K562 (cell line): Measurements from ENCODE around the gene EML3. TPM values are rescaled to one million over a fixed set of nuclear protein-coding genes. Genes with fewer than 3 reads are reported as not detected.
A peak's percentile ranks its signal among the peaks of the same experiment; 100 is the strongest.

ENCODE experiments used
- ADNP ChIP-seq: fragments of 200-800 bp; sonication (Bioruptor generic); IDR thresholded peaks from 2 replicates; pipeline ENCODE4 v1.6.1; 2016; ENCODE audit warnings: missing genetic modification characterization, missing compliant biosample characterization
- CAMTA2 ChIP-seq: fragments of 250-450 bp; sonication (Bioruptor Pico); conservative IDR thresholded peaks from 2 replicates; pipeline ENCODE4 v1.5.1; 2022
- CBX2 ChIP-seq: fragments of 200-600 bp; sonication (generic); IDR thresholded peaks from one replicate; pipeline ENCODE4 v1.6.1; 2012; ENCODE audit warnings: mild to moderate bottlenecking, low read length, inconsistent platforms; ENCODE audit not compliant: insufficient read depth, poor library complexity, severe bottlenecking
- CHD2 ChIP-seq: IDR thresholded peaks from 2 replicates; pipeline ENCODE4 v1.6.1; 2011; ENCODE audit warnings: low read depth, low read length
- CXXC5 ChIP-seq: fragments of 250-450 bp; sonication (Bioruptor Pico); IDR thresholded peaks from 2 replicates; pipeline ENCODE4 v1.8.0; 2022; ENCODE audit warnings: inconsistent platforms, mild to moderate bottlenecking, moderate library complexity
- ETV1 ChIP-seq: fragments of 450-650 bp; conservative IDR thresholded peaks from 2 replicates; pipeline ENCODE4 v1.6.1; 2016; ENCODE audit warnings: missing genetic modification characterization, control low read depth, low read depth, missing compliant biosample characterization
- MTA3 ChIP-seq: fragments of 450-650 bp; formaldehyde crosslinking; IDR thresholded peaks from 2 replicates; pipeline ENCODE4 v1.6.1; 2017; ENCODE audit warnings: mild to moderate bottlenecking, borderline replicate concordance
- PPARD ChIP-seq: fragments of 250-450 bp; sonication (Bioruptor Pico); IDR thresholded peaks from 2 replicates; pipeline ENCODE4 v1.8.0; 2022; ENCODE audit warnings: inconsistent platforms, mild to moderate bottlenecking, moderate library complexity
- RBM15 ChIP-seq: fragments of 200-400 bp; formaldehyde crosslinking; IDR thresholded peaks from 2 replicates; pipeline ENCODE4 v1.6.1; 2018; ENCODE audit warnings: mild to moderate bottlenecking, low read length, moderate library complexity; ENCODE audit not compliant: insufficient read depth
- RBM25 ChIP-seq: fragments of 200-400 bp; formaldehyde crosslinking; IDR thresholded peaks from 2 replicates; pipeline ENCODE4 v1.6.1; 2018; ENCODE audit warnings: low read length, low read depth, moderate library complexity; ENCODE audit not compliant: severe bottlenecking
- RUNX1 ChIP-seq: sonication (generic); IDR thresholded peaks from 2 replicates; pipeline ENCODE4 v1.6.1; 2016; ENCODE audit warnings: antibody characterized with exemption, low read depth
- SRSF7 ChIP-seq: fragments of 200-400 bp; formaldehyde crosslinking; optimal IDR thresholded peaks from 2 replicates; pipeline ENCODE3; 2017; ENCODE audit warnings: mild to moderate bottlenecking, low read depth, low read length
- TBL1XR1 ChIP-seq, 2 experiments: IDR thresholded peaks; 2 replicates each; pipeline ENCODE4 v1.6.1; 2012; ENCODE audit warnings: improper control_type of control experiment in 2 of 2, low read length in 2 of 2, mild to moderate bottlenecking in 1 of 2
- TGIF2 ChIP-seq: sonication (generic); formaldehyde crosslinking; IDR thresholded peaks from 2 replicates; pipeline ENCODE4 v1.8.1; 2022; ENCODE audit warnings: mild to moderate bottlenecking, missing genetic modification reagents, moderate library complexity
- TSC22D4 ChIP-seq: fragments of 450-650 bp; IDR thresholded peaks from 2 replicates; pipeline ENCODE4 v1.6.1; 2016; ENCODE audit warnings: missing genetic modification characterization, missing biosample characterization, control low read depth
- ZKSCAN3 ChIP-seq: fragments of 250-450 bp; sonication (Bioruptor Pico); IDR thresholded peaks from 2 replicates; pipeline ENCODE4 v1.4.0; 2020
- ZNF699 ChIP-seq: fragments of 250-450 bp; sonication (Bioruptor Pico); IDR thresholded peaks from 2 replicates; pipeline ENCODE4 v1.8.0; 2021; ENCODE audit warnings: mild to moderate bottlenecking, moderate library complexity; ENCODE audit not compliant: insufficient replicate concordance
- polyA plus RNA-seq, 8 experiments: library from polyadenylated mRNA; depleted of rRNA in 4 of 8; stranded (reverse) in 5 of 8; unstranded in 3 of 8; fragments of >200 nt; fragmentation: Nextera tagmentation in 2 of 8; fragmentation: Illumina TruSeq in 1 of 8; extraction: Ambion mirVana in 2 of 8; extraction: Trizol in 1 of 8; gene quantifications; 2 replicates each; pipeline versions ENCODE4 v1.2.1 to v1.2.3, GENCODE V29; 2011 to 2014; ENCODE audit warnings: inconsistent platforms in 1 of 8, missing spikeins in 1 of 8
- total RNA-seq, 7 experiments: library from RNA; depleted of rRNA in 6 of 7; stranded (reverse); fragments of >200 nt in 6 of 7; fragmentation: Illumina TruSeq in 2 of 7; extraction: Trizol in 2 of 7; gene quantifications; 2 replicates each; pipeline versions ENCODE4 v1.2.1 to v1.2.3, GENCODE V29; 2011 to 2021; ENCODE audit warnings: low replicate concordance in 1 of 7
- TF ChIP-seq, protein P1 (sequence below): fragments of 450-650 bp; IDR thresholded peaks from 2 replicates; pipeline ENCODE4 v1.6.1; 2018; ENCODE audit warnings: mild to moderate bottlenecking, low read depth; ENCODE audit not compliant: partially characterized antibody
- TF ChIP-seq, protein P2 (sequence below): sonication (generic); formaldehyde crosslinking; IDR thresholded peaks from 2 replicates; pipeline ENCODE4 v1.8.1; 2023; ENCODE audit warnings: mild to moderate bottlenecking, missing genetic modification reagents
- TF ChIP-seq, protein P3 (sequence below): fragments of 250-450 bp; sonication (Bioruptor Pico); IDR thresholded peaks from 2 replicates; pipeline ENCODE4 v1.6.1; 2021; ENCODE audit warnings: mild to moderate bottlenecking
- TF ChIP-seq, protein P4 (sequence below): sonication (generic); formaldehyde crosslinking; IDR thresholded peaks from 2 replicates; pipeline ENCODE4 v1.8.0; 2022; ENCODE audit warnings: missing genetic modification reagents, mild to moderate bottlenecking, moderate library complexity, borderline replicate concordance
- TF ChIP-seq, protein P5 (sequence below): sonication (generic); formaldehyde crosslinking; IDR thresholded peaks from 2 replicates; pipeline ENCODE4 v1.8.0; 2022; ENCODE audit warnings: mild to moderate bottlenecking, missing genetic modification reagents

Gene EML3
- total and polyA plus RNA-seq, 9 of the 15 experiments (the other 6 are each of a cell fraction or from before 2014, with no cell fraction given) = 0.32 to 90.5 (median 26.4) TPM

DNA sequence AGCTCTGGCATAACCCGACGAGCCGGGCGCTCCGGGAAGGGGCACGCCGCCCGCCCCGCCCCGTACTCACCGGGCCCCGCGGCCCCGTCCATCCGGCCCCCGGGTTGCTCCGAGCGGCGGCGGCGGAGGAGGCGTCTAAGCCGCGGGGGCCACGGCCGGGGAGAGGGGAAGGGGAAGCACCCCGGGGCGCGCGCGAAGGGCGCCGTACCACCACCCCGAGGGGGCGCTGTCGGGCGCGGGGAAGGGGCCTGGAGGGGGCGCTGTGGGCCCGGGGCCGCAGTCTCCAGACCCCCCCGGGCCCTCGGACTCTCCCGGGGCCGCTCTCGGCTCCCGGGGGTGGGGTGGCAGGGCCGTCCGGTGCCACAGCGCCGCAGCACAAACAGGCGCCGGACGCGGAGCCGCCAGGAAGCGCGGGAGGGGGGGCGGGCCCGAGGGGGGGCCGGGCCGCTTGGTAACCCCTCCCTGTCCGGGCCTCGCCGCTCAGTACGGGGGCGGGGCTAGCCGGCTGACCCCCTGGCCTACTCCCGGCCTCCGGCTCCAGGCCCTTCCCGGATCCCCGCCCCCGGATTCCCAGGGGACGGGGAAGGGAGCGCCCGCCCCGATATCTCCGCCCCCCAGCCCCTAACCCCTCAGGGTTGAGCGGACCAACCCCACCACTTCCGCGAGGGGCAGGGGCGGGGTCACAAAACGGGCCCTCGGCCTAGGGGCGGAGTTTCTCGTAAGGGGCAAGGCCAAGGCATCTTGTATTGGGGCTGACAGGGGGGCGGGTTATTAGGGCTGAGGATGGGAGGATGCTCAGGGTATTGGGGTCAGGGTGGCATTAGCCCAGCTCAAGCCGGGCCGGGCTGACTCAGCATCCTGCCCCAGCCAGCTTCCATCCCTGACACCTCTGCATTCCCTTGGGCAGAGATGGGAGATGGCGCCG, at the start of gene EML3, which contains the start of gene ROM1 (continued):
- TF ChIP-seq, protein P1, sequence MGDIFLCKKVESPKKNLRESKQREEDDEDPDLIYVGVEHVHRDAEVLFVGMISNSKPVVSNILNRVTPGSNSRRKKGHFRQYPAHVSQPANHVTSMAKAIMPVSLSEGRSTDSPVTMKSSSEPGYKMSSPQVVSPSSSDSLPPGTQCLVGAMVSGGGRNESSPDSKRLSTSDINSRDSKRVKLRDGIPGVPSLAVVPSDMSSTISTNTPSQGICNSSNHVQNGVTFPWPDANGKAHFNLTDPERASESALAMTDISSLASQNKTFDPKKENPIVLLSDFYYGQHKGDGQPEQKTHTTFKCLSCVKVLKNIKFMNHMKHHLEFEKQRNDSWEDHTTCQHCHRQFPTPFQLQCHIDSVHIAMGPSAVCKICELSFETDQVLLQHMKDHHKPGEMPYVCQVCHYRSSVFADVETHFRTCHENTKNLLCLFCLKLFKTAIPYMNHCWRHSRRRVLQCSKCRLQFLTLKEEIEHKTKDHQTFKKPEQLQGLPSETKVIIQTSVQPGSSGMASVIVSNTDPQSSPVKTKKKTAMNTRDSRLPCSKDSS = no peak
- TF ChIP-seq TGIF2 (CRISPR knock-in tag) (no peak), CXXC5 (CRISPR knock-in tag) (peak; percentile 77), PPARD (CRISPR knock-in tag) (no peak), ADNP (peak; percentile 83), RBM15 (no peak), TBL1XR1 (IDR thresholded peaks at IDR 0.05; ENCODE audit: low read length in 2 of 2) (no peak), CBX2 (no peak), RUNX1 (0 out of 2 replicates have a peak, but pooled peaks have one; percentile 71), TSC22D4 (tag) (no peak), MTA3 (no peak; the same call in 1 of the 2 replicates), ZNF699 (CRISPR knock-in tag) (no peak), RBM25 (peak; percentile 35), ZKSCAN3 (CRISPR knock-in tag) (no peak), SRSF7 (no peak), CHD2 (no peak), ETV1 (tag) (no peak), CAMTA2 (CRISPR knock-in tag) (no peak)
- TF ChIP-seq, protein P2, sequence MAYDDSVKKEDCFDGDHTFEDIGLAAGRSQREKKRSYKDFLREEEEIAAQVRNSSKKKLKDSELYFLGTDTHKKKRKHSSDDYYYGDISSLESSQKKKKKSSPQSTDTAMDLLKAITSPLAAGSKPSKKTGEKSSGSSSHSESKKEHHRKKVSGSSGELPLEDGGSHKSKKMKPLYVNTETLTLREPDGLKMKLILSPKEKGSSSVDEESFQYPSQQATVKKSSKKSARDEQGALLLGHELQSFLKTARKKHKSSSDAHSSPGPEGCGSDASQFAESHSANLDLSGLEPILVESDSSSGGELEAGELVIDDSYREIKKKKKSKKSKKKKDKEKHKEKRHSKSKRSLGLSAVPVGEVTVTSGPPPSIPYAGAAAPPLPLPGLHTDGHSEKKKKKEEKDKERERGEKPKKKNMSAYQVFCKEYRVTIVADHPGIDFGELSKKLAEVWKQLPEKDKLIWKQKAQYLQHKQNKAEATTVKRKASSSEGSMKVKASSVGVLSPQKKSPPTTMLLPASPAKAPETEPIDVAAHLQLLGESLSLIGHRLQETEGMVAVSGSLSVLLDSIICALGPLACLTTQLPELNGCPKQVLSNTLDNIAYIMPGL = peak; percentile 76; the same call in 1 of the 2 replicates
- TF ChIP-seq, protein P3, sequence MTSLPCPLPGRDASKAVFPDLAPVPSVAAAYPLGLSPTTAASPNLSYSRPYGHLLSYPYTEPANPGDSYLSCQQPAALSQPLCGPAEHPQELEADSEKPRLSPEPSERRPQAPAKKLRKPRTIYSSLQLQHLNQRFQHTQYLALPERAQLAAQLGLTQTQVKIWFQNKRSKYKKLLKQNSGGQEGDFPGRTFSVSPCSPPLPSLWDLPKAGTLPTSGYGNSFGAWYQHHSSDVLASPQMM (CRISPR knock-in tag) = no peak
- TF ChIP-seq, protein P4, sequence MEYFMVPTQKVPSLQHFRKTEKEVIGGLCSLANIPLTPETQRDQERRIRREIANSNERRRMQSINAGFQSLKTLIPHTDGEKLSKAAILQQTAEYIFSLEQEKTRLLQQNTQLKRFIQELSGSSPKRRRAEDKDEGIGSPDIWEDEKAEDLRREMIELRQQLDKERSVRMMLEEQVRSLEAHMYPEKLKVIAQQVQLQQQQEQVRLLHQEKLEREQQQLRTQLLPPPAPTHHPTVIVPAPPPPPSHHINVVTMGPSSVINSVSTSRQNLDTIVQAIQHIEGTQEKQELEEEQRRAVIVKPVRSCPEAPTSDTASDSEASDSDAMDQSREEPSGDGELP = no peak
- TF ChIP-seq, protein P5, sequence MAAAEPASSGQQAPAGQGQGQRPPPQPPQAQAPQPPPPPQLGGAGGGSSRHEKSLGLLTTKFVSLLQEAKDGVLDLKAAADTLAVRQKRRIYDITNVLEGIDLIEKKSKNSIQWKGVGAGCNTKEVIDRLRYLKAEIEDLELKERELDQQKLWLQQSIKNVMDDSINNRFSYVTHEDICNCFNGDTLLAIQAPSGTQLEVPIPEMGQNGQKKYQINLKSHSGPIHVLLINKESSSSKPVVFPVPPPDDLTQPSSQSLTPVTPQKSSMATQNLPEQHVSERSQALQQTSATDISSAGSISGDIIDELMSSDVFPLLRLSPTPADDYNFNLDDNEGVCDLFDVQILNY (CRISPR knock-in tag) = no peak
